GM18858 (cell line): Measurements from ENCODE around the gene UNC5A.

Source experiments
- ATAC-seq: cut with Tn5 transposase; IDR thresholded peaks from one replicate; pipeline ENCODE4 v1.9.1; 2021; ENCODE audit not compliant: unreplicated experiment

The UNC5A gene

GRCh38 chr5:176878463-176878862, 68.1 kb downstream of the UNC5A start:
- no peak for ATAC-seq

- ATAC-seq = no peak
Measured at GRCh38 chr5:176878906-176879662, 68.7 kb downstream of the UNC5A start.

DNA sequence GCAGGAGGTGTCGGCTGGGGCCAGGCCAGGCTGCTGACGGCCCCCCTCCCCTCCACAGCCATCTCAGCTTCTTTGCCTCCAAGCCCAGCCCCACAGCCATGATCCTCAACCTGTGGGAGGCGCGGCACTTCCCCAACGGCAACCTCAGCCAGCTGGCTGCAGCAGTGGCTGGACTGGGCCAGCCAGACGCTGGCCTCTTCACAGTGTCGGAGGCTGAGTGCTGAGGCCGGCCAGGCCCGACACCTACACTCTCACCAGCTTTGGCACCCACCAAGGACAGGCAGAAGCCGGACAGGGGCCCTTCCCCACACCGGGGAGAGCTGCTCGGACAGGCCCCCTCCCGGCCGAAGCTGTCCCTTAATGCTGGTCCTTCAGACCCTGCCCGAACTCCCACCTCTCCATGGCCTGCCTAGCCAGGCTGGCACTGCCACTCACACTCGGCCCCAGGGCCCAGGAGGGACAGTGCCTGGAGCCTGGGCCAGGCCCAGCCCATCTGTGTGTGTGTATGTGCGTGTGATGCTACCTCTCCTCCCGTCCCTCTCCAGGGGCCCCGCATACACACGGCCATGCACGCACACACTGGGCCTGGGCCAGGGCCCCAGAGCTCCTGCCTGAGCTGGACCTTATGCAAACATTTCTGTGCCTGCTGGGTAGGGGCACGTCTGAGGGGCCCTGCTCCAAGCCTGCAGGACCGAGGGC, 69.5 kb downstream of the UNC5A start:
- ATAC-seq = no peak

DNA sequence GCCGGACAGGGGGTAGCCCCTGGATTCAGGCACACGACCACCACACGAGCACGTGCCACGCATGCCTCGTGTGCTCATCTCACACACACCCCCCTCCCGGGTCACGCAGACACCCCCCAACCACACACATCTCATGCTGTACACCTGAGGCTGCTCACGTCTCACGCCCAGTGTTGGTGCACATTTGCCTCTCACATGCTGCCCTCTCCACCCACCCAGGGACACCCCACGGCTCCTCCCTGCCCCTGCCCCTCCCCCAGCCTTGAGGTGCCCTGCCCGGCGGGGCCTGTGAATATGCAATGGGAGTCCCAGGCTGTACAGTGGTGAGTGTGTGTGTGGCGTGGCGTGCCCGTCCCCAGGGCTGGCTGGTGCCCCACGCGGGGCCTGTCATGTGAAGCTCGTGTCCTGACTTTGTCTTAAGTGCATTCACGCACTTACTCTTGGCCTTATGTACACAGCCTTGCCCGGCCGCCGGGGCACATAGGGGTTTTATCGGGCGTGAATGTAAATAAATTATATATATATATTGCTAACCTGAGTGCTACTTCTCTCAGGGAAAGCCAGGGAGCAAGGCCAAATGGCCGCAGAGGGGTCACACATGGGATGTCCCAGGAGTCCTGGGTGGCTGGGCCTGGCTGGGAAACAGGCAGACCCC, 70.1 kb downstream of the UNC5A start:
- no peak for ATAC-seq

DNA sequence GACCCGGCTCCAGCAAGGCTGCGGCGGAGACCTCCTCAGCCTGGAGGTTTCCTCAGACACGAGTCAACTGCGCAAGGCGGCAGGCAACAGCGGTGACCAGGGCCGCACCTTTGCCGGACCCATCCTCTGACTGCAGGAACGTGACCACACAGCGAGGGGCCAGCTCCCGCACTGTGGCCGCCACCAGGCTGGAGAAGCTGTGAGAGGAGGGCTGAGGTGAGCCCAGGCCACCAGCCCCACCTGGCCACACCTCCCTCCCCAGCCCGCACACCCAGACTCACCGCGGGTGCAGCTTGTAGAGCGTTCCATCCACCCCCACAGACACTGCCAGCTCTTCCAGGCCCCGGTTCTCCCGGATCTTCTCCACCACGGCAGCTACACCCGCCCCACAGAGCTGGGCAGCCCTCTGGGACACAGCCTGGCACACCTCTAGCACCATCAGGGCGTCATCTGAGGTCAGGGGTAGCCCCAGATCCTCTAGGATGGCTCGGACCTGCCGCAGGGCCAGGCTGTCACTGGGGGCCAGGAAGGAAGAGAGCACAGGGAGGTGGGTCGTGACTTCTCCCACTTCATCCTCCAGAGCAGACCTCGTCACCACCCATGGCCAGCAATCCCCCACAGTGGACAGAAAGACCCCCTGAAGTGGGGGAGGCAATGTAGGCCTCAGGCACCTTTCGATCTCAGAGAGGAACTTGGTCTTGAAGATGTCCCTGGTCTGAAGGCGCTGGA, 70.8 kb downstream of the UNC5A start:
- ATAC-seq = no peak

GRCh38 chr5:176881816-176882566, 71.6 kb downstream of the UNC5A start:
- ATAC-seq = no peak

DNA sequence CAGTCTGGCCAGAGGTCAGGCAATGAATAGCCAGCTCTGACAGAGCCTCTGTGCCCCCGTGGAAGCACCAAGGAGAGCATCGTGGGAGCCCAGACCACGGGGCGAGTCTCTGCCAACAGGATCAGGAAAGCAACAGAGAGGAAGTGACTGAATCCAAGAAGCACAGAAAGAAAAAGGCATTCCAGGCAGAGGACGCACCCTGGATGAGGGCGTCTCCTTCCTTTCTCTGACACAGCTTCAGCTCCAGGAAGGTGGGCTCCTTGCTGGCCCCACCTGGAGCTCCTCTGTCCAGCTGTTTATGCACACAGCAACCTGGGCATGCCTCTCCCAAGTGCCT, 72.2 kb downstream of the UNC5A start:
- ATAC-seq = no peak

- ATAC-seq = no peak
Measured at GRCh38 chr5:176883700-176884570, 73.6 kb downstream of the UNC5A start.

GRCh38 chr5:176884571-176884890, 74.2 kb downstream of the UNC5A start:
- ATAC-seq = no peak

- no peak for ATAC-seq
Measured at GRCh38 chr5:176886336-176887251, 76.2 kb downstream of the UNC5A start.

- ATAC-seq = no peak
Measured at GRCh38 chr5:176887252-176887849, 77.0 kb downstream of the UNC5A start.

DNA sequence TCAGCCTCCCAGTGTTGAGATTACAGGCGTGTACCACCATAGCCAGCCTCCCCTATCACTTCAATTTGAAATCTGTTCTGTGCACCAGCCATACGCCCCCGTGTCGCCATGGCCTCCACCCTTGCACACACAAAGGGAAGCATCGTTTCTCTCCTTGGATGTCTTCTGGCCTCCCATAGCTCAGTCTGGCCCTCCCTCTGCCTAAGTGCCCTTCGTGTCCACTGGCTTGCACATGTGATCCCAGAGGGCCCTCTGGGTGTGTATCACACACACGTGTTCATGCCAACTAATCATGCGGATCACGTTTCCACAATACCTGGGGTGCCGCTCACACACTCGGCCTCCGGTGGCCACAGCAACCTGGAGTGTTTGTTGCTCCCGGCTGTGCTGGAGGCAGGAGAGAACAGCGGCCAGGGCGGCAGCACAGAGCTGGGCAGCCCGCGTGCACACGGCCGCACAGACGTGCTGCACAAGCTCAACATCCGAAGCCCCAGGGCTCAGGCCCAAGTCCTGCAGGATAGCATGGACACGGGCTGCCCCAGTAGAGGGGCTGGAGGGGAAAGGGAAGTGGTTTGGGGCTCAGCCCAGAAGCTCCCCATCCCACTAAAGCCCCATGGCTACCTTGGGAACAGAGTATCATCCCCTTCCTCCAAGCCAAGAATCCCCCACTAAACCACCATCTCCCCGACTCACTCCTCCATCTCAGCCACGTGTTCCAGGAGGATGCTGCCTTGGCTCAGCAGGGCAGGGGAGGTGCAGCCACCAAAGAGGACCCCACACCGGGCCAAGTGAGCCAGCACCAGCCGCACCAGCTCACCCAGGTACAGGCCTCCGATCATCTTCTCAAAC, 77.9 kb downstream of the UNC5A start:
- ATAC-seq = no peak

DNA sequence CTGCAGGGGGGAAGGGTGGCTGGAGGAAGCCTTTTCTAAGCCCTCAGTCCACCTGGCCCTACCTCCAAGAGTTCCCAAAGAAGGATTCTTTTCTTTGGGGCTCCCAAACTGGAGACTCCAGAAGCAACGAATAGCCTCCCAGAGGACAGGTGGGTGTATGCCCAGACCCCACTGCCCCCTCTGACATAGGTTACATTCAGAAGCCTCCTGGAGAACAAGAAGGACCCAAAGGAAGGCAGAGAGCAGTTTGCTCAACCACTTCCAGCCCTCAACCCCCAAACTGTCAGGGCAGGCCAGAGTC, 78.5 kb downstream of the UNC5A start:
- ATAC-seq = no peak

GRCh38 chr5:176889321-176890280, 79.2 kb downstream of the UNC5A start:
- ATAC-seq = no peak

GRCh38 chr5:176890455-176891330, 80.3 kb downstream of the UNC5A start:
- ATAC-seq = no peak
